Measurements from ENCODE around the gene FSD1. TPM values are rescaled to one million over a fixed set of nuclear protein-coding genes. Genes with fewer than 3 reads are reported as not detected.

The FSD1 gene
- total RNA-seq, 1 experiment from 2014 or later = not detected

- H4K20me1 ChIP-seq (ENCODE audit: insufficient read depth, low read depth, low read length) = no peaks in the 10 kb centered on the region
- H3K4me2 ChIP-seq (ENCODE audit: low read depth, low read length, poor library complexity, severe bottlenecking) = no peak overlapping the region
- peaks cover 15% of the 10 kb centered on the region for H3K9me3 ChIP-seq (ENCODE audit: low read length)
- no peak for DNase-seq
- H3K27me3 ChIP-seq (ENCODE audit: low read length) = no peaks in the 10 kb centered on the region
- no peaks in the 10 kb centered on the region for H3K79me2 ChIP-seq (ENCODE audit: low read length)
- no peaks in the 10 kb centered on the region for H3K4me1 ChIP-seq (ENCODE audit: low read length)
- no peak overlapping the region for H2AFZ ChIP-seq (ENCODE audit: low read length)
- no peaks in the 10 kb centered on the region for H3K36me3 ChIP-seq (ENCODE audit: insufficient read depth, low read length)
- no peak overlapping the region for H3K4me3 ChIP-seq (ENCODE audit: low read length)
- no peaks in the 10 kb centered on the region for H3K9me2 ChIP-seq (replicated peaks; ENCODE audit: insufficient read depth, low read length)
- no peak overlapping the region for H3K9ac ChIP-seq (ENCODE audit: low read length)
- no peak overlapping the region for H3K27ac ChIP-seq (ENCODE audit: low read length)
Measured at GRCh38 chr19:4318460-4318859, 14.1 kb downstream of the FSD1 start.

DNA sequence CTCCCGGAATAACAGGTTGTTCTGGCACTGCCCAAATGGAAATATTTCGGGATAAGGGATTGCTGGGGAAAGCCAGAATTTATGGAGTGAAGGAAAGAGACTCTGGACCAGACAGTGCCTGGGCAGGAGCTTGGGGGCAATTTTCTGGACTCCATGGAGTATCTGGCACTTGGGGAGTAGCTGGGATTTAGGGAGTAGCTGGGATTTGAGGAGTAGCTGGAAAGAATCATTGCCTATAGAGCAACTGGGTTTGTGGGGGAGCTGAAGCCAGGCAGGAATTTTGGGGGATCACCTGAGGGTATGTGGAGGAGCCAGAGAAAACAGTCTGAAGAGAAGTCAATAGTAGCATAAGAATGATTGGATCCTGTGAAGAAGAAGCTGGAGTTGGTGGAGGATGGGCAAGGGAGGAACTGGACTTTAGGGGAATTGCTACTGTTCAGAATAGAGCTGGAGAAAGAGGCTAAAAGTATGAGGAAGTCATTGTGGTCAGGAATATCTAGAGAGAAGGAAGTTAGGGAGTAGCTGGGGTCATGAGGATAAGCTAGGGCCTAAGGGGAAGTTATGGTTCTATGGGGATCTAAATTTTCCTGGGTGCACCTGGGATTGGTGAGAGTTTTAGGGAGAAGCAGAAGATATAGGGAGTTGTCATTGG is 14.8 kb downstream of the FSD1 start:
- Histone ChIP-seq H4K20me1 (ENCODE audit: insufficient read depth, low read depth, low read length) (no peaks in the 10 kb centered on the region), H3K9me2 (replicated peaks; ENCODE audit: insufficient read depth, low read length) (no peaks in the 10 kb centered on the region), H3K9me3 (ENCODE audit: low read length) (peaks cover 15% of the 10 kb centered on the region), H3K27me3 (ENCODE audit: low read length) (no peaks in the 10 kb centered on the region), H3K27ac (ENCODE audit: low read length) (no peak overlapping the region), H3K4me1 (ENCODE audit: low read length) (no peaks in the 10 kb centered on the region), H3K9ac (ENCODE audit: low read length) (no peak overlapping the region), H3K4me3 (ENCODE audit: low read length) (no peak overlapping the region), H2AFZ (ENCODE audit: low read length) (no peak overlapping the region), H3K79me2 (ENCODE audit: low read length) (no peaks in the 10 kb centered on the region), H3K36me3 (ENCODE audit: insufficient read depth, low read length) (no peaks in the 10 kb centered on the region), H3K4me2 (ENCODE audit: low read depth, low read length, poor library complexity, severe bottlenecking) (no peak overlapping the region)
- DNase-seq = no peak

DNA sequence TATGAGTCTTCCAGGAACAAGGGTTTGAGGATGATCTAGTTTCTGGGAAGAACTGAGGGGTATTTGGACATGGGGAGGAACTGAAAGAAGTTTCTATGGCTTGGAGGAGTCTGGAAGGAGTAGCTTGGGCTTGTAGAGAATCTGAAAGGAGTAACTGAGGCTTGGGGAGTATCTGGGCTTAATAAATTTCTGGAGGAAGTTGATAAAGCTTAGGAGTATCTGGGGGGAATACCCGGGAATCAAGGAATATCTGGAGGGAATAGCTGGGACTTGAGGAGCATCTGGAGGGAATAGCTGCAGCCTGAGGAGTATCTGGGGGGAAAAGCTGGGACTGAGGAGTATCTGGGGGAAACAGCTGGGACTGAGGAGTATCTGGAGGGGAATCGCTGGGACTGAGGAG is 16.0 kb downstream of the FSD1 start:
- H4K20me1 ChIP-seq (ENCODE audit: insufficient read depth, low read depth, low read length) = no peaks in the 10 kb centered on the region
- H3K9me3 ChIP-seq (ENCODE audit: low read length) = peaks cover 15% of the 10 kb centered on the region
- no peaks in the 10 kb centered on the region for H3K79me2 ChIP-seq (ENCODE audit: low read length)
- H3K27ac ChIP-seq (ENCODE audit: low read length) = no peak overlapping the region
- no peaks in the 10 kb centered on the region for H3K27me3 ChIP-seq (ENCODE audit: low read length)
- no peak overlapping the region for H3K4me3 ChIP-seq (ENCODE audit: low read length)
- DNase-seq = no peak
- H3K9me2 ChIP-seq (replicated peaks; ENCODE audit: insufficient read depth, low read length) = no peaks in the 10 kb centered on the region
- H2AFZ ChIP-seq (ENCODE audit: low read length) = no peak overlapping the region
- H3K36me3 ChIP-seq (ENCODE audit: insufficient read depth, low read length) = no peaks in the 10 kb centered on the region
- H3K4me2 ChIP-seq (ENCODE audit: low read depth, low read length, poor library complexity, severe bottlenecking) = no peak overlapping the region
- no peak overlapping the region for H3K9ac ChIP-seq (ENCODE audit: low read length)
- no peaks in the 10 kb centered on the region for H3K4me1 ChIP-seq (ENCODE audit: low read length)

DNA sequence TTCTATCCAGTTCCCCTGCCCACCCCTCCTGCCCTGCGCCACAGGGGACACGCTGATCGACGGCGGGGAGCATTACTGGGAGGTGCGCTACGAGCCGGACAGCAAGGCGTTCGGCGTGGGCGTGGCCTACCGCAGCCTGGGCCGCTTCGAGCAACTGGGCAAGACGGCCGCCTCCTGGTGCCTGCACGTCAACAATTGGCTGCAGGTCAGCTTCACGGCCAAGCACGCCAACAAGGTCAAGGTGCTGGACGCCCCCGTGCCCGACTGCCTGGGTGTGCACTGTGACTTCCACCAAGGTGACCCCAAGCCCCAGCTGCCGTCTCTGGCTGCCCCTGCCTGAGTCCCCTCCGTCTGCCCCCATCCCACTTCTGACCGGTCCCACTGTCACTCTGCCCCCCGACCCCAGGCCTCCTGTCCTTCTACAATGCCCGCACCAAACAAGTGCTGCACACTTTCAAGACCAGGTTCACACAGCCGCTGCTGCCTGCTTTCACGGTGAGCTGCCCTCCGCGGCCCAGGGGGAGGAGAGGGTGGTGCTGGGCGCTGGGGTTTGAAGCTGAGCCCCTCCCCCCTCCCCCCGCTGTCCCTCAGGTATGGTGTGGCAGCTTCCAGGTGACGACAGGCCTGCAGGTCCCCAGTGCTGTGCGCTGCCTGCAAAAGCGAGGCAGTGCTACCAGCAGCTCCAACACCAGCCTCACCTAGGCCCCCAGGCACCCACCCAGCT is 18.7 kb downstream of the FSD1 start:
- H3K4me3 ChIP-seq (ENCODE audit: low read length) = no peak overlapping the region
- H2AFZ ChIP-seq (ENCODE audit: low read length) = no peak overlapping the region
- no peaks in the 10 kb centered on the region for H3K36me3 ChIP-seq (ENCODE audit: insufficient read depth, low read length)
- no peaks in the 10 kb centered on the region for H4K20me1 ChIP-seq (ENCODE audit: insufficient read depth, low read depth, low read length)
- no peak for DNase-seq
- no peak overlapping the region for H3K4me2 ChIP-seq (ENCODE audit: low read depth, low read length, poor library complexity, severe bottlenecking)
- H3K9ac ChIP-seq (ENCODE audit: low read length) = no peak overlapping the region
- no peaks in the 10 kb centered on the region for H3K9me2 ChIP-seq (replicated peaks; ENCODE audit: insufficient read depth, low read length)
- no peak overlapping the region for H3K27ac ChIP-seq (ENCODE audit: low read length)
- peaks cover 15% of the 10 kb centered on the region for H3K9me3 ChIP-seq (ENCODE audit: low read length)
- H3K27me3 ChIP-seq (ENCODE audit: low read length) = no peaks in the 10 kb centered on the region
- no peaks in the 10 kb centered on the region for H3K4me1 ChIP-seq (ENCODE audit: low read length)
- no peaks in the 10 kb centered on the region for H3K79me2 ChIP-seq (ENCODE audit: low read length)

GRCh38 chr19:4323692-4324091 is 19.3 kb downstream of the FSD1 start:
- no peak for DNase-seq
- Histone ChIP-seq H3K4me2 (ENCODE audit: low read depth, low read length, poor library complexity, severe bottlenecking) (no peak overlapping the region), H2AFZ (ENCODE audit: low read length) (no peak overlapping the region), H3K9me3 (ENCODE audit: low read length) (peaks cover 15% of the 10 kb centered on the region), H3K36me3 (ENCODE audit: insufficient read depth, low read length) (no peaks in the 10 kb centered on the region), H4K20me1 (ENCODE audit: insufficient read depth, low read depth, low read length) (no peaks in the 10 kb centered on the region), H3K27me3 (ENCODE audit: low read length) (no peaks in the 10 kb centered on the region), H3K27ac (ENCODE audit: low read length) (no peak overlapping the region), H3K9me2 (replicated peaks; ENCODE audit: insufficient read depth, low read length) (no peaks in the 10 kb centered on the region), H3K79me2 (ENCODE audit: low read length) (no peaks in the 10 kb centered on the region), H3K4me1 (ENCODE audit: low read length) (no peaks in the 10 kb centered on the region), H3K4me3 (ENCODE audit: low read length) (no peak overlapping the region), H3K9ac (ENCODE audit: low read length) (no peak overlapping the region)

- DNase-seq = no peak
- no peaks in the 10 kb centered on the region for H4K20me1 ChIP-seq (ENCODE audit: insufficient read depth, low read depth, low read length)
- no peak overlapping the region for H3K4me2 ChIP-seq (ENCODE audit: low read depth, low read length, poor library complexity, severe bottlenecking)
- no peak overlapping the region for H2AFZ ChIP-seq (ENCODE audit: low read length)
- no peak overlapping the region for H3K9ac ChIP-seq (ENCODE audit: low read length)
- H3K36me3 ChIP-seq (ENCODE audit: insufficient read depth, low read length) = no peaks in the 10 kb centered on the region
- H3K4me1 ChIP-seq (ENCODE audit: low read length) = no peaks in the 10 kb centered on the region
- no peak overlapping the region for H3K4me3 ChIP-seq (ENCODE audit: low read length)
- peaks cover 13% of the 10 kb centered on the region for H3K9me3 ChIP-seq (ENCODE audit: low read length)
- no peak overlapping the region for H3K27ac ChIP-seq (ENCODE audit: low read length)
- no peaks in the 10 kb centered on the region for H3K79me2 ChIP-seq (ENCODE audit: low read length)
- H3K27me3 ChIP-seq (ENCODE audit: low read length) = no peaks in the 10 kb centered on the region
- no peaks in the 10 kb centered on the region for H3K9me2 ChIP-seq (replicated peaks; ENCODE audit: insufficient read depth, low read length)
Measured at GRCh38 chr19:4324228-4324627, 19.8 kb downstream of the FSD1 start.

DNA sequence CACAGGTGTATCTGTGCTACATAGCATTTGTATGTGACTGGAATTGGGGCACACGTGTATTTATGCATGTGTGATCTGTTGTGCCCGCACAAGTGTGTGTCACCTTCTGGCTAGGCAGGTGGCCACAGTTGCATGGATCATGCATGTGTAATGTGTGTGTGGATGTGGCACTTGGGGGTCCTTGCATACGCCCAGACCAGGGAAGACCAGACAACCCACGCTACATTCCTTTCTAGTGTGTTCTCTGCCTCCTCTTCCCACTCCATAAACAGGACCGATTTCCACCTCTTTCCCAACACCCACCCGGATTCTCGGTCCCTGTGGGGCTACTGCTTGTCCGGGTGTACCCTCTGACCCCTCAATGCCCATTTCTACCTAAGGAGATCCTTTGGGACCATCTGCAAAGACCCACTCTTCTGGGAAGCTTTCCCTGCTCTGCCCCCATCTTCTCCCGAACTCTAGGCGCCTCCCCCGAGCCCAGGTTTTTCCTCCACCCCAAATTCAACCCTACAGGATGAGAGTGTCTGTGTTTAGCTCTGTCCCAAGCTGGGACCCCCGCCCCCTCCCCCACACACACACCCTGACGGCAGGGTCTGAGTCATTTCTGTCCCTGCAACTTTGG is 21.9 kb downstream of the FSD1 start:
- H3K36me3 ChIP-seq (ENCODE audit: insufficient read depth, low read length) = no peaks in the 10 kb centered on the region
- no peak overlapping the region for H3K9ac ChIP-seq (ENCODE audit: low read length)
- H3K4me1 ChIP-seq (ENCODE audit: low read length) = no peaks in the 10 kb centered on the region
- no peaks in the 10 kb centered on the region for H3K9me2 ChIP-seq (replicated peaks; ENCODE audit: insufficient read depth, low read length)
- H3K79me2 ChIP-seq (ENCODE audit: low read length) = no peaks in the 10 kb centered on the region
- DNase-seq = no peak
- no peak overlapping the region for H3K4me3 ChIP-seq (ENCODE audit: low read length)
- H3K9me3 ChIP-seq (ENCODE audit: low read length) = peaks cover 4% of the 10 kb centered on the region
- no peaks in the 10 kb centered on the region for H4K20me1 ChIP-seq (ENCODE audit: insufficient read depth, low read depth, low read length)
- H3K27me3 ChIP-seq (ENCODE audit: low read length) = no peaks in the 10 kb centered on the region
- H3K4me2 ChIP-seq (ENCODE audit: low read depth, low read length, poor library complexity, severe bottlenecking) = no peak overlapping the region
- no peak overlapping the region for H2AFZ ChIP-seq (ENCODE audit: low read length)
- H3K27ac ChIP-seq (ENCODE audit: low read length) = no peak overlapping the region

DNA sequence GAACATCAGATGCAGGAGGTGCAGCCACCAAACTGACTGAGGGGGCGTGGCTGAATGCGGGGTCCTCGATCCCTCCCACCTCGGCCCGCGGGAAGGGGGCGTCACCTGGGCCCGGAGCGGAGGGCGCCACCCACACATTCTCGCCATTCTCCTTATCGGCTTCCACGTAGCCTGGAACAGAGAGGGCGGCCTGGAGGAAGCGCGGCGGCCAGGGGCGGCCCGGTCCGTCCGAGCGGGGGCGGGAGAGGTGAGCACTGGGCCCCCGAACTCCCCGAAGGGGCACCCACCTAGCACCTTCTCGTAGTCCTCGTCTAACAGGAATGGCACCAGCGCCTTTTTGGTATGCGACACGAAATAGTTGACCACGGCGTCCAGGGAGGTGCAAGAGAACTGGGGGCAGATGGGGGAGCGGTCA is 22.4 kb downstream of the FSD1 start:
- H2AFZ ChIP-seq (ENCODE audit: low read length) = no peak overlapping the region
- H3K4me2 ChIP-seq (ENCODE audit: low read depth, low read length, poor library complexity, severe bottlenecking) = no peak overlapping the region
- no peaks in the 10 kb centered on the region for H3K79me2 ChIP-seq (ENCODE audit: low read length)
- H3K9me2 ChIP-seq (replicated peaks; ENCODE audit: insufficient read depth, low read length) = no peaks in the 10 kb centered on the region
- no peaks in the 10 kb centered on the region for H3K36me3 ChIP-seq (ENCODE audit: insufficient read depth, low read length)
- no peaks in the 10 kb centered on the region for H3K4me1 ChIP-seq (ENCODE audit: low read length)
- no peak for DNase-seq
- no peak overlapping the region for H3K9ac ChIP-seq (ENCODE audit: low read length)
- no peaks in the 10 kb centered on the region for H3K27me3 ChIP-seq (ENCODE audit: low read length)
- H3K27ac ChIP-seq (ENCODE audit: low read length) = no peak overlapping the region
- H4K20me1 ChIP-seq (ENCODE audit: insufficient read depth, low read depth, low read length) = no peaks in the 10 kb centered on the region
- H3K9me3 ChIP-seq (ENCODE audit: low read length) = no peaks in the 10 kb centered on the region; the same call in 1 of the 2 replicates
- H3K4me3 ChIP-seq (ENCODE audit: low read length) = no peak overlapping the region

Data from Karpas-422 (cell line).